H1 (cell line): ENCODE measurements around the gene ENO2. TPM values are rescaled to one million over a fixed set of nuclear protein-coding genes. Genes with fewer than 3 reads are reported as not detected.

Experiments
- CTCF ChIA-PET: fragments of 300-600 bp; sonication (Branson Sonifier 250); formaldehyde crosslinking; loops from one replicate; lab custom pipeline; 2021; ENCODE audit not compliant: partially characterized antibody; lab: Charles Lee
- POLR2A ChIA-PET: fragments of 300-600 bp; sonication (Branson Sonifier 250); formaldehyde crosslinking; loops from one replicate; lab custom pipeline; 2021; ENCODE audit warnings: inconsistent platforms; ENCODE audit not compliant: partially characterized antibody; lab: Charles Lee
- DNase-seq, 2 experiments: peaks; one replicate each; pipeline versions ENCODE4 v3.0.0 to v3.0.0-alpha.2; 2010 to 2022; ENCODE audit warnings: low spot score in 2 of 2, low read depth in 1 of 2, mixed read lengths in 1 of 2
- FAIRE-seq: peaks from 2 replicates; lab custom pipeline; 2011; peaks lifted over from hg19 to GRCh38; lab: Jason Lieb, UNC
- H2AFZ ChIP-seq: 2 replicates; pipeline ENCODE4 v1.8.1; 2012; ENCODE audit warnings: low read length, inconsistent platforms
- H2AK5ac ChIP-seq: 2 replicates; pipeline ENCODE4 v1.6.1; 2013; ENCODE audit warnings: low read depth, low read length
- H2BK120ac ChIP-seq: replicated peaks from 2 replicates; pipeline ENCODE3; 2013; ENCODE audit warnings: low read depth, low read length, inconsistent platforms
- H2BK12ac ChIP-seq: 2 replicates; pipeline ENCODE4 v1.6.1; 2013; ENCODE audit warnings: low read depth, low read length
- H2BK15ac ChIP-seq: 2 replicates; pipeline ENCODE4 v1.6.1; 2013; ENCODE audit warnings: low read length
- H2BK20ac ChIP-seq: 2 replicates; pipeline ENCODE4 v1.6.1; 2013; ENCODE audit warnings: low read length
- H2BK5ac ChIP-seq: 2 replicates; pipeline ENCODE4 v1.6.1; 2013; ENCODE audit warnings: low read depth, low read length
- H3K14ac ChIP-seq: 2 replicates; pipeline ENCODE4 v1.6.1; 2013; ENCODE audit warnings: inconsistent platforms; ENCODE audit not compliant: insufficient read length
- H3K18ac ChIP-seq: 2 replicates; pipeline ENCODE4 v1.6.1; 2013; ENCODE audit warnings: low read length; ENCODE audit errors: extremely low read depth
- H3K23ac ChIP-seq: 2 replicates; pipeline ENCODE4 v1.6.1; 2013; ENCODE audit warnings: inconsistent platforms; ENCODE audit not compliant: insufficient read length
- H3K23me2 ChIP-seq: 2 replicates; pipeline ENCODE4 v1.6.1; 2013; ENCODE audit warnings: low read depth, low read length
- H3K27ac ChIP-seq: 2 replicates; pipeline ENCODE4 v1.6.1; 2011; ENCODE audit warnings: low read depth, low read length, inconsistent platforms
- H3K27me3 ChIP-seq, 4 experiments: replicated peaks in 1 of 4; 1 replicate in 1 of 4; 2 replicates in 3 of 4; pipeline versions ENCODE4 v1.6.1 to v1.8.1; 2011 to 2013; ENCODE audit warnings: low read length in 3 of 4, mild to moderate bottlenecking in 3 of 4, inconsistent platforms in 2 of 4, mixed read lengths in 2 of 4, moderate library complexity in 1 of 4; ENCODE audit not compliant: control insufficient read depth in 3 of 4, insufficient read depth in 3 of 4; ENCODE audit errors: extremely low read depth in 1 of 4
- H3K36me3 ChIP-seq, 4 experiments: 2 replicates each; pipeline versions ENCODE4 v1.6.1 to v1.8.1; 2011 to 2013; ENCODE audit warnings: mild to moderate bottlenecking in 4 of 4, low read length in 3 of 4, moderate library complexity in 2 of 4, control low read depth in 1 of 4, inconsistent platforms in 1 of 4; ENCODE audit not compliant: insufficient read depth in 4 of 4, control insufficient read depth in 2 of 4
- H3K4ac ChIP-seq: replicated peaks from 2 replicates; pipeline ENCODE3; 2013; ENCODE audit warnings: low read length, low read depth, mixed read lengths, inconsistent platforms; ENCODE audit not compliant: insufficient read length
- H3K4me1 ChIP-seq, 4 experiments: replicated peaks in 1 of 4; 1 replicate in 1 of 4; 2 replicates in 3 of 4; pipeline versions ENCODE4 v1.6.1 to v1.8.1; 2011 to 2013; ENCODE audit warnings: low read length in 3 of 4, inconsistent platforms in 2 of 4, mixed read lengths in 1 of 4; ENCODE audit not compliant: insufficient read depth in 4 of 4, control insufficient read depth in 3 of 4
- H3K4me2 ChIP-seq, 2 experiments: 2 replicates each; pipeline versions ENCODE4 v1.6.1 to v1.8.1; 2011 to 2013; ENCODE audit warnings: low read depth in 2 of 2, low read length in 2 of 2, control low read depth in 1 of 2, inconsistent platforms in 1 of 2, mild to moderate bottlenecking in 1 of 2; ENCODE audit not compliant: insufficient read depth in 1 of 2
- H3K4me3 ChIP-seq, 4 experiments: fragments of 200-600, 300-600 bp in 1 of 4; sonication (generic), shearing (Covaris generic), sonication (Bioruptor Twin) in 1 of 4; 2 replicates each; pipeline versions ENCODE4 v1.5.1 to v1.8.1; 2011 to 2016; ENCODE audit warnings: low read length in 4 of 4, low read depth in 3 of 4, control low read depth in 2 of 4, inconsistent platforms in 2 of 4, mild to moderate bottlenecking in 2 of 4, mixed read lengths in 1 of 4, moderate library complexity in 1 of 4; ENCODE audit not compliant: insufficient read depth in 2 of 4; ENCODE audit errors: extremely low read depth in 1 of 4
- H3K56ac ChIP-seq: replicated peaks from 2 replicates; pipeline ENCODE3; 2013; ENCODE audit warnings: low read depth, mild to moderate bottlenecking, mixed read lengths, low read length, inconsistent platforms; ENCODE audit not compliant: insufficient read length
- H3K79me1 ChIP-seq: 2 replicates; pipeline ENCODE4 v1.6.1; 2013; ENCODE audit warnings: low read depth, low read length, control low read depth
- H3K79me2 ChIP-seq, 2 experiments: 2 replicates each; pipeline versions ENCODE4 v1.6.1 to v1.8.1; 2012 to 2013; ENCODE audit warnings: low read length in 2 of 2, mild to moderate bottlenecking in 2 of 2, inconsistent platforms in 1 of 2; ENCODE audit not compliant: insufficient read depth in 2 of 2, control insufficient read depth in 1 of 2
- H3K9ac ChIP-seq, 4 experiments: replicated peaks in 1 of 4; 1 replicate in 1 of 4; 2 replicates in 3 of 4; pipeline versions ENCODE4 v1.6.1 to v1.8.1; 2011 to 2013; ENCODE audit warnings: low read depth in 3 of 4, low read length in 3 of 4, control low read depth in 2 of 4, mild to moderate bottlenecking in 2 of 4, moderate library complexity in 2 of 4, inconsistent platforms in 1 of 4; ENCODE audit errors: extremely low read depth in 1 of 4
- H3K9me3 ChIP-seq, 2 experiments: 2 replicates each; pipeline versions ENCODE4 v1.6.1 to v1.8.1; 2012 to 2013; ENCODE audit warnings: mild to moderate bottlenecking in 2 of 2, moderate library complexity in 2 of 2, control low read depth in 1 of 2, inconsistent platforms in 1 of 2, low read depth in 1 of 2, low read length in 1 of 2, mixed read lengths in 1 of 2; ENCODE audit not compliant: insufficient read depth in 2 of 2
- H4K20me1 ChIP-seq, 2 experiments: replicated peaks in 1 of 2; 2 replicates each; pipeline versions ENCODE3 to v1.8.1; 2011 to 2013; ENCODE audit warnings: inconsistent platforms in 2 of 2, low read length in 2 of 2, mild to moderate bottlenecking in 1 of 2; ENCODE audit not compliant: insufficient read depth in 2 of 2, control insufficient read depth in 1 of 2
- H4K5ac ChIP-seq: 2 replicates; pipeline ENCODE4 v1.6.1; 2013; ENCODE audit warnings: low read length, low read depth, mixed read lengths, inconsistent platforms; ENCODE audit not compliant: insufficient read length
- H4K8ac ChIP-seq: 2 replicates; pipeline ENCODE4 v1.8.0; 2013; ENCODE audit warnings: mild to moderate bottlenecking, moderate library complexity, low read length, inconsistent platforms; ENCODE audit not compliant: insufficient read depth; ENCODE audit errors: extremely low read depth
- H4K91ac ChIP-seq: replicated peaks from 2 replicates; pipeline ENCODE3; 2013; ENCODE audit warnings: low read length, mixed read lengths, inconsistent platforms; ENCODE audit not compliant: insufficient read length
- CTBP2 ChIP-seq: IDR thresholded peaks from 2 replicates; pipeline ENCODE4 v1.7.0; 2011; ENCODE audit warnings: borderline replicate concordance, mild to moderate bottlenecking, moderate library complexity, mixed read lengths, low read length; ENCODE audit not compliant: insufficient read depth, insufficient read length
- HDAC6 ChIP-seq: IDR thresholded peaks from one replicate; pipeline ENCODE4 v1.7.1; 2012; ENCODE audit warnings: low read depth, mild to moderate bottlenecking, inconsistent platforms, low read length, moderate library complexity
- NANOG ChIP-seq: IDR thresholded peaks from 2 replicates; pipeline ENCODE4 v1.6.1; 2011; ENCODE audit warnings: low read length, low read depth, mild to moderate bottlenecking, inconsistent platforms; ENCODE audit not compliant: insufficient read depth, poor library complexity, severe bottlenecking
- NRF1 ChIP-seq: IDR thresholded peaks from 2 replicates; pipeline ENCODE4 v1.6.1; 2011; ENCODE audit warnings: mild to moderate bottlenecking, low read depth, low read length, improper control_type of control experiment
- RBBP5 ChIP-seq: IDR thresholded peaks from 2 replicates; pipeline ENCODE4 v1.7.1; 2012; ENCODE audit warnings: low read depth, mild to moderate bottlenecking, inconsistent platforms, low read length, moderate library complexity, borderline replicate concordance
- SAP30 ChIP-seq: fragments of 300-600 bp; sonication (generic); IDR thresholded peaks from 2 replicates; pipeline ENCODE4 v1.7.1; 2012; ENCODE audit warnings: low read length, moderate library complexity, mild to moderate bottlenecking, inconsistent platforms; ENCODE audit not compliant: insufficient read depth, insufficient replicate concordance
- SP4 ChIP-seq: IDR thresholded peaks from 2 replicates; pipeline ENCODE4 v1.6.1; 2012; ENCODE audit warnings: low read length, inconsistent platforms
- SRF ChIP-seq: IDR thresholded peaks from 2 replicates; pipeline ENCODE4 v1.6.1; 2011; ENCODE audit warnings: mild to moderate bottlenecking, low read depth, low read length, moderate library complexity
- TAF7 ChIP-seq: optimal IDR thresholded peaks from 2 replicates; pipeline ENCODE3; 2011; ENCODE audit warnings: low read depth, mild to moderate bottlenecking, inconsistent platforms, low read length, moderate library complexity, borderline replicate concordance
- WGBS, 2 experiments: shearing (Covaris generic) in 1 of 2; methylation state at CpG; one replicate each; pipeline versions ENCODE4 v1.1.6 to v1.1.7; 2013 to 2015; ENCODE audit warnings: low lambda C conversion rate in 2 of 2, mixed read lengths in 2 of 2, inconsistent platforms in 1 of 2, low coverage in 1 of 2, missing lambda C conversion rate in 1 of 2; ENCODE audit not compliant: insufficient replicate concordance in 2 of 2, insufficient coverage in 1 of 2, insufficient read length in 1 of 2; ENCODE audit errors: extremely low coverage in 1 of 2, missing lambda C conversion rate in 1 of 2; 5-methylcytosine and 5-hydroxymethylcytosine counted together
- polyA plus RNA-seq, 7 experiments: library from polyadenylated mRNA; depleted of rRNA in 3 of 7; stranded (reverse) in 5 of 7; unstranded in 2 of 7; fragments of >200 nt in 5 of 7; fragments of 200-250 nt in 2 of 7; gene quantifications; 1 replicate in 5 of 7; 2 replicates in 1 of 7; 4 replicates in 1 of 7; pipeline versions ENCODE4 v1.2.1 to v1.2.3, GENCODE V29; 2011 to 2013; ENCODE audit warnings: missing spikeins in 2 of 7, mixed read lengths in 2 of 7
- total RNA-seq: library from RNA; stranded (reverse); fragmentation: NEBNext Ultra II Directional; extraction: Animal tissue kit (Norgen Biotek cat#: 25700); gene quantifications from 2 replicates; pipeline ENCODE4 v1.2.1, GENCODE V29; 2021
- TF ChIP-seq, protein P1 (sequence below): IDR thresholded peaks from 2 replicates; pipeline ENCODE4 v1.6.1; 2012; ENCODE audit warnings: low read length, inconsistent platforms

The ENO2 gene
- total and polyA plus RNA-seq, 2 of the 8 experiments (the other 6 are each of a cell fraction or from before 2014, with no cell fraction given) = 92.4 to 102 TPM

DNA sequence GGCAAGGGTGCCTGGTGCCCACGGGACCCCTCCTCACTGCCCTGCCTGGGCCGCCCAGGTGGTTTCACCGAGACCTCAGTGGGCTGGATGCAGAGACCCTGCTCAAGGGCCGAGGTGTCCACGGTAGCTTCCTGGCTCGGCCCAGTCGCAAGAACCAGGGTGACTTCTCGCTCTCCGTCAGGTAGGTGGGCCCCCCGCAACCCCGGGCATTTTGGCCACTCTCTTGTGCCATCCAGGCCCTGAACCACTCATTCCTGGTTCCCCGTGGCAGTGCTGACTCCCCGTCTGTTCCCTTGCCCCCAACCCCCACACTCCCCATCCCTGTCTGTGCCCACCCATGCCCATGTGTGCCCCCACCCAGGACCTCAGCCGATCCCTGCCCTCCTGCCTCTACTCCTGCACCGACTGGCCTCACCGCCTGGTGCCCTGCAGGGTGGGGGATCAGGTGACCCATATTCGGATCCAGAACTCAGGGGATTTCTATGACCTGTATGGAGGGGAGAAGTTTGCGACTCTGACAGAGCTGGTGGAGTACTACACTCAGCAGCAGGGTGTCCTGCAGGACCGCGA lies 37.3 kb downstream of the ENO2 start:
- 87% methylated on average over 20 of the region's 20 CpGs; no CpG with 5 or more reads in 1 of the 2 experiments for WGBS, 2 experiments
- H3K14ac ChIP-seq = no peak overlapping the region
- no peak overlapping the region for H3K23ac ChIP-seq
- H3K9me3 ChIP-seq = no peaks in the 10 kb centered on the region
- H2BK5ac ChIP-seq = peak overlapping the region; percentile 52; the same call in 1 of the 2 replicates
- no peak overlapping the region for H2BK120ac ChIP-seq
- H3K4me3 ChIP-seq = no peak overlapping the region
- H2BK12ac ChIP-seq = 0 out of 2 replicates have a peak overlapping the region, but pooled peaks have one; percentile 17
- FAIRE-seq (no peak), DNase-seq (no peak)
- no peak overlapping the region for H2BK20ac ChIP-seq
- H3K79me1 ChIP-seq = peaks cover 5% of the 10 kb centered on the region
- H3K36me3 ChIP-seq = no peaks in the 10 kb centered on the region
- no peak overlapping the region for H3K27ac ChIP-seq
- 0 out of 2 replicates have a peak overlapping the region, but pooled peaks have one; percentile 14 for H4K8ac ChIP-seq
- ChIA-PET CTCF (interaction anchor here (0.8 to 2.9 kb wide), 8 partner anchors 10 to 189 kb away, joined by 3 to 35 read pairs (median 4); no protein-coding TSS in a partner anchor), POLR2A (interaction anchor here (2.2 to 44.0 kb wide), 5 partner anchors 9 to 82 kb away, joined by 8 to 1596 read pairs (median 21); partner anchors contain the start of genes ATN1, C12orf57, EMG1 and ENO2)
- peaks cover 0 to 18% (median 10%) of the 10 kb centered on the region in 4 experiments; a peak in 6 of 7 replicates for H3K4me1 ChIP-seq
- H3K18ac ChIP-seq = no peak overlapping the region
- H3K27me3 ChIP-seq = no peaks in the 10 kb centered on the region
- no peak overlapping the region for H3K9ac ChIP-seq
- H4K91ac ChIP-seq = no peak overlapping the region
- H4K5ac ChIP-seq = no peak overlapping the region
- no peak overlapping the region for H2AK5ac ChIP-seq
- no peak overlapping the region for H3K56ac ChIP-seq
- peaks cover 4% of the 10 kb centered on the region for H3K23me2 ChIP-seq
- no peak overlapping the region for H2BK15ac ChIP-seq
- no peak overlapping the region for H3K4me2 ChIP-seq
- H4K20me1 ChIP-seq = no peaks in the 10 kb centered on the region
- no peak overlapping the region for H2AFZ ChIP-seq
- no peaks in the 10 kb centered on the region; a peak in 1 of 4 replicates for H3K79me2 ChIP-seq
- no peak overlapping the region for H3K4ac ChIP-seq
- TF ChIP-seq, protein P1, sequence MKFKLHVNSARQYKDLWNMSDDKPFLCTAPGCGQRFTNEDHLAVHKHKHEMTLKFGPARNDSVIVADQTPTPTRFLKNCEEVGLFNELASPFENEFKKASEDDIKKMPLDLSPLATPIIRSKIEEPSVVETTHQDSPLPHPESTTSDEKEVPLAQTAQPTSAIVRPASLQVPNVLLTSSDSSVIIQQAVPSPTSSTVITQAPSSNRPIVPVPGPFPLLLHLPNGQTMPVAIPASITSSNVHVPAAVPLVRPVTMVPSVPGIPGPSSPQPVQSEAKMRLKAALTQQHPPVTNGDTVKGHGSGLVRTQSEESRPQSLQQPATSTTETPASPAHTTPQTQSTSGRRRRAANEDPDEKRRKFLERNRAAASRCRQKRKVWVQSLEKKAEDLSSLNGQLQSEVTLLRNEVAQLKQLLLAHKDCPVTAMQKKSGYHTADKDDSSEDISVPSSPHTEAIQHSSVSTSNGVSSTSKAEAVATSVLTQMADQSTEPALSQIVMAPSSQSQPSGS = no peak
- TF ChIP-seq NRF1 = no peak
- no peak for TF ChIP-seq TAF7
- TF ChIP-seq RBBP5 = no peak
- TF ChIP-seq HDAC6 = no peak
- TF ChIP-seq SAP30 = no peak
- no peak for TF ChIP-seq SP4
- TF ChIP-seq SRF = no peak
- no peak for TF ChIP-seq CTBP2
- TF ChIP-seq NANOG = no peak
